Cerebellar nuclear complex (tissue), 1 donor: Measurements from ENCODE around the gene CLEC16A.
"Not testable (repeated sequence)": the region's sequence is repeated elsewhere in the genome, so short reads cannot be mapped to it uniquely, and the experiment has no call there.

Source experiments
- DNase-seq, 2 experiments: peaks; one replicate each; lab custom pipeline; 2025; lab: John Stamatoyannopoulos, UW

The CLEC16A gene

DNA sequence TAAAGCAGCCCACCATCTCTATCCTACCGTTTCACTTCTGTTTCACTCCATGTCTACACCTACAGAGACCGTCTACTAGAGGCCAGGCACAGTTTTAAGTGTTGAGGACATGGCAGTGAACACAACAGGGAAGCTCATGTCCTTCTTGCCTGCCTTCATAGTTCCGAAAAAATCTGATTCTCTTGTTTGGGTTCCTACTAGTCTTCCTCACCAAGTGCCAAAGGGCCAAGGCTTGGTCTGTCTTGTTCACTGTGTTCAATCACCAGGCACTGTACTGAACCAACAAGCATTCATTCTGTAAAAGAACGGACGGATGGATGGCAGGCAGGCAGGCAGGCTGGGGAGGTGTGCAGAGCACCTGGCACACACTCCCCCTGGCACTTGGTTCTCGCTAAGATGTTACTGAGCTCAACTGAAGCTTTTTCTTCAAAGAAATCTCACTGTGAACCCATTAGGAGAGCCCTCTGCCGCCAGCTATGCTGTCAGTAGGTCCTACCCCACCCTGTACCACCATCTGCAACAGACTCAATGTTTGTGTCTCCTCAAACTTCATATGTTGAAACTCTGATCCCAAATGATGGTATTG, 4.6 kb upstream of the CLEC16A start:
- no peak for DNase-seq

DNA sequence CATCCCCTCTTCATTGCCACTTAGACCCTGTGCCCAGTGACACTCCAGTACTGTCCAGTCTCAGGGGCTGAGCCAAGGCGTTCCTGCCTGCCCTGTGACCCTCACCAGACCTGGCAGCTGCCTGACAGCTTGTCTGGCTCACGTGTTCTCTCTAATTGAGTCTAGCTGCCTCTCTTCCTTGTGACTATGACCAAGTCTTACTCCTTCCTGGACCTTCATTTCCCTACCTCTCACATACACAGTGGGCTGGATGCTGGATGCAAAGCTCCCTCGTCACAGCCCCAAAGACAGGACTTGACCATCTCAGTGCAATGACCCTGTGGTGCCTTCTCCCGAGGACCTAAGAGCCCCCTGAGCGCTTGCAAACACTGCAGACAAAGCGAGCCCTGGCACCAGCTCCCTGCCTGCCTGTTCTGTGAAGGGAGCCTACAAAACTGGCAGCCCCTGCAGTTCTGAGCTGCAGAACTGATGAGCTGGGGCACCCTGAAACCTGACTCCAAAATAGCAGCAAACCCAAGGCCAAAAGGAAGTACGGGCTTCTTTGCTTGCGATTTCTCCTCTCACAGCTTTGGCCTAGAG, 3.8 kb upstream of the CLEC16A start:
- no peak for DNase-seq

DNA sequence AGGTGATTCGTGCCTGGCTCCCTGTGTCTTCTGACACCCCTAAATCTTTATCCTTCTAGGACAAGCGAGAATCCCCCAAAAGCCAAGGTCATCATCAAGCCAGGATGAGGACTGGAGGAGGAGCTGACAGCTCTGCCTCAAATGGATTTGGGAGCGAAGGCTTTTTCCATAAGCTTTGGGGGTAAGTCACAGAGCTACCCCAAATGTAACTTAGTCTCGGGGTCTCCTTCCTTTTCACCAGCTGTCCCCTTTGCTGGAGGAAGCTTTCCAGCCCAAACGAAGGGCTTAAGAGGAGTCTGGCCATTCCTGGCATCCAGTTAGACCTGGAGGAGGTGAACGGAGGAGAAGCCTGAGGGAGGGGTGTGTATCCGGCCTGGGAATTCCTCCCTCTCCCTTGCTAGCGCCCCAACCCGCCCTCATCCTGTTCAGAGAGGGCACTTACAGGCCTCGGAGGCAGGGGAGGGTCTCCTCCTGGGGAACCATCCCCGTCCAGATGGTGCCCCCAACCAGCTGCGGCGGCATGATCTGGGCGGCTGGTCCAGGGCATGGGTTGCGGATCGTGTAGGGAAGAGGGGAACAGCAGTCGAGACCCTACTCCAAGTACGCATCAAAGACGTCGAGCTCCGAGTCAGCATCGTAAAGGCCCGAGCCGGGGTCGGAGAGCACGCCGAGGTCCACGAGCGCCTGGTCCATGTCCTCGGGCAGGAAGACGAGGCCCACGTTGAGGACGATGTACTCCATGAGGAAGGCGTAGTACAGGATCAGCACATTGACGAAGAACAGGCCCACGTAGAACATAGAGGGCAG, 3.0 kb upstream of the CLEC16A start:
- no peak for DNase-seq

DNA sequence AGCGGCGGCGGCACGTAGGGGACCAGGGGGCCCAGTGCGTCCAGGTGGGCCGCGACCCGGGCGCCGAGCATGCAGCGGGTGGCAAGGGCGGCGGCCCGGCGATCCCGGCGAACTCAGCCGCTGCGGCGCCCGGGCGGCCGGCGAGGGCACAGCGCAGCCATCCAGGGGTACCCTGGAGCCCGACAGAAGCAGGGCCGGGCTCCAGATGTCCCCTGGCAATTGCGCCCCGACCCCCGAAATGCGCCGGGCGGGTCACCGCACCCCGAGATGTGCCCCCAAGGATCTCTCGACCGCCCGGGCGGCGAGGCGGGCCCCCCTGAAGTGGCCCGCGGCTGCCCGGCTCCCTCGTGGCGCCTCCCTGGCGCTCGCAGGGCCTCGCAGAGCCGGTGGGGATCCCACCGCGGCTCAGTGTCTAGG, 2.4 kb upstream of the CLEC16A start:
- not testable (repeated sequence) for DNase-seq

DNA sequence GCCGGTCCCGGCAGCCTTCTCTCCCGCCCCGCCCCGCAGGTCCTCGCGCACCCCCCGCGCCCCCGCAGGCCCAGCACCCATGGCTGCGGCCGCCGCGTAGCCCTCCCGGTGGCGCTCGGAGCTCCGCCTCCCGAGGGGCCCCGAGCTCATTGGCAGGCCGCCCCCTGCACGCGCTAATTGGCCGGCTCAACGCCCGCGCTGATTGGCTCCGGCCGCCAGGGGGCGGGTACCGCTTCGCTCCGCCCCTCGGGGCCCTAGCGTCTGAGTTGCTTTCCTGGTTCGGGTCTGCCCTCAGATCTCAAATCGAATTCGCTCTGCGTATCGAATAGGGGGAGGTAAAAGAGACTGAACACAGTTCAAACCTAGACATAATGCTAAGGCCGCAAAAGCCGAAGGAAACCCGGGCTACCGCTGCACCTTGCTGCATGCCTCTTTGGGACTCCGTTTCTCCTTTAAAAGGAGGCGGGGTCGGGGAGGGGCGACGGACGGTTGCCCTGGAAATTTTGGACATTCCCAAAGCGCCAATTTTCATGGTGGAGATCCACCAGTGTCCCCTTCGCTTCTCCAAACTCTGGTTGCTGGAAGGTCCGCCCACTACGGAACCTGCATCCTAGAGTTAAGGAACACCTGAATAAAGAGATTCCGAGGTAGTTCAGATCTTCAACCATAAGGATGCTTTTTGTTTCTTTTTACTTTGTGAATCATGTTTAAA, 1.9 kb upstream of the CLEC16A start, which contains the start of gene DEXI:
DEXI (minus strand) TSS at position 117 of the 712 bp plus-strand sequence. CDS start 463 bp downstream, outside the sequence.
- peak in 1 of 2 experiments; percentile 72 for DNase-seq

DNA sequence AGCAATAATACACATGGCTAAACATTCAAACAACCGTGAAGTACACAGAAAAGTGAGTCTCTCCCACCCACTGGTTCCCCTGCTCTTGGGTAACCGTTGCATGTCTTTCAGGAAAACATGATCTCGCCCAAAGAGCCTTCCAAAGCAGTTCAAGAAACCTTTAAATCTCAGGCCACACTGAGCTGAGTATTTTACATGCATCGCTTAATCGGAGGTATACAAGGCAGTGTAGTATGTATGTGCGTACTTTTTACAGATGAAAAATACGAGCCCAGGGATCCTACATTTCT, 1.4 kb upstream of the CLEC16A start:
- DNase-seq, result no peak

DNA sequence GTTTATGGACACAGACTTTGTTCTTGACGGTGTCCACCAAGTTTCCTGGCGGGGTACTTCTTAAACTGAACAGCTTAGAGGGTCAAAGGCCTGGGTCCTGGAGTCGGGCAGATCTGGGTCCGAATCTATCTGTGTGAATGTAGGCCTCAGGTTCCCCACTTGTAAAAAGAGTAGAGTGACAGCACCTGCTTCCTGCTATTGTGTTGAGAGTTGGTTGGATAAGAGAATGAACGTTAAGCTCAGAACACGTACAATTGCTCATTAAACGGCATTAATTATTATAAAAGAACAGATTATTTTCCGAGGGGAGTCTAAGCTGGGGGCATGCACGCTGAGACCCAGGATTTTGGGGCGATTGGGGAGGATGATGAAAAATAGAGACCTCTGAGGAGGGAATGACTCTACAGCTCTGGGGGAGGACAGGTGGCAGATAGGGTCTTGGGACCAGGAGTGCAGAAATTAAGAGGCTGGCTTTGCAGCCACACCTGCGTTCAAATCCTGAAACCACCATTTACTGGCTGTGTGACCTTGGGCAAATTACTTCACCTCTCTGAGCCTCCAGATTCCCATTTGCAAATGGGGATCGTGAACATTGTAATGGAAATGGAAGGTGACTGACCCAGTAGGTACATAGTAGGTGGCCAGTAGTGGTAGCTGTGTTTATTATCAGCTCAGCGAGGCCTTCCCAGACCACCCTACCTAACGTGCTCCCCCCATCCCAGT, 862 bp downstream of the CLEC16A start:
- DNase-seq, result no peak

DNA sequence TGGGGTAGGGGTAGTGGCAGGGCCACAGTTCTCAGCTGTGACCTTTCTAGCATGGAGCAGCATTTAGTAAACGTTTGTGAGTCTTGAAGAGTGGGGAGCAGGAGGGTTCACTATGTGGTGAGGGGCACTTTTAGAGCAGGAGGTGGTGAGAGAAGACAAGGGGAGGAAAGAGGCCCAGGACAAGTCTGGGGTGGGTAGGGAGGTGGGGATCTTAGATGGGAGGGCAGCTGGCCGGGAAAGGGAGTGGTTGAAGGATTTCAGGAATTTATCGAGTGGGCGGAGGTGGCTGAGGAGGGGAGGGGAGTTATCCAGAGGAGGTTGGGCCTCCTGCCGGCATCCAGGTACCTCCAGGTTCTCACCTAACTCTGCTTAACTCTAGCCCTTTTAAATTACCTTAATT, 1.9 kb downstream of the CLEC16A start:
- DNase-seq, result no peak

DNA sequence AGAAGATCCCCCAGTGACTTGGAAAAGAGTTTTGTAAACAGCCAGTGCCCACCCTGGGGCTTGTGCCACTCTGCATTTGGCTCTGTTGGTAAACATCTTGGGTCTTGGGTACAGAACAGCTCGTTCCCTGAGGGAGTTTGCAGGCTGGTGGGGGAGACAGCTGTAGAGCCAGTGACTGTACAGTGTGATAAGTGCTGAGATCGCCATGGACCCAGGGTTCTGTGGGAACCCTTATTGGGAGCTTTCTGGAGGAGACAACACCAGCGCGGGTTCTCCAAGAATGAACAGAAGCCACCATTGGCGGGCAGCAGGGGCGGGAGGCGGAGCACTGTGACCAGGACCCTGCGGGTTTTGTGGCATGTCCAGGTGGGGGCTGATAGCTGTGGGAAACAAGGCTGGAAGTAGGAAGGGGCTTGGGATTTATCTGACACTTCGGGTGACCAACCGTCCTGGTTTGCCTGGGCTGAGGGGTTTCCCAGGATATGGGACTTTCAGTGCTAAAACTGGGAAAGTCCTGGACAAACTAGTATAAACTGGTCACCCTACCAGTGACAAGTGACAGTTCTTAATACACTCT, 2.9 kb downstream of the CLEC16A start:
- no peak for DNase-seq

DNA sequence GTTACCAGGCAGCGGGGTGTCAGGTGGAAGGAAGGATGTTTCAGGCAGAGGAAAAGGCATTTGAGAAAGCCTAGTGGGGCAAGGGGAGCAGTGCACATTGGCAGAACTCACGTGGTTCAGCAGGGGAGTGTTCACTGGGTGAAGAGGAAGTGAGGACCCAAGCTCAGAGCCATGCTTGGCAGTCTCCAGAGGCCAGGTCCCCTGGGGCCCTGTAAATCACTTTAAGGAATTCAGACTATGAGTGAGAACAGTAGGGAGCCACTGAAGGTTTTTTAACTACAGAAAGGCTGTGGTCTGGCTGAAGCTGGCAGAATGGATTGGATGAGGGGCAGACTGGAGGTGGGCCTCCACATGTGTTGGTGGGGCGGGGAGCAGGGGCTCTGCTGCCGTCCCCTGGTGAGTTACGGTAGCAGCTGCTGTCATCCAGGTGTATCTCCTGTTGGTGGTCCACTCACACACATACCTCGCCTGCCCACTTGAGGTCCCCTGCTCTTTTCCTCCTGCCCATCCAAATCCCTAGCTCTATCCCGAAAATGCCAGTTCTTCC, 5.1 kb downstream of the CLEC16A start:
- DNase-seq, result no peak

DNA sequence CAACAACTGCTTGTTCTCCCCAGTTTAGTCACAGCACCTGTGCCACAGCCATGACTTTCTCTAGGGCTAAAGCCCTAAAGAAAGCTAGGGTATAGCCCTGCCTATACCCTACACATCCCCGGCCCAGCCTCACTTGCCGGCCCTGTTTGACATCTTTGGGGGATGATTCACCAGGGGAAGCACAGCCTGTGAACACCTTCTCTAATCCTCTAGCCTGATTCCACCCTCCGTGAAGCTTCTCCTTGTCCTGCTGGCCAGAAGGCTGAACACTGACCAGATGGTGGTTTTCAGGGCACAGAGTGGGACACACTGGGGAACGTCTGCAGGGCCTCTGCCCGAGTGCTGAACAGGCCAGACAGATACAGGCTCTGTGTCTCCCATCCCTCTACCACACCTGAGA, 6.0 kb downstream of the CLEC16A start:
- peak; percentile 66 to 80 for DNase-seq

DNA sequence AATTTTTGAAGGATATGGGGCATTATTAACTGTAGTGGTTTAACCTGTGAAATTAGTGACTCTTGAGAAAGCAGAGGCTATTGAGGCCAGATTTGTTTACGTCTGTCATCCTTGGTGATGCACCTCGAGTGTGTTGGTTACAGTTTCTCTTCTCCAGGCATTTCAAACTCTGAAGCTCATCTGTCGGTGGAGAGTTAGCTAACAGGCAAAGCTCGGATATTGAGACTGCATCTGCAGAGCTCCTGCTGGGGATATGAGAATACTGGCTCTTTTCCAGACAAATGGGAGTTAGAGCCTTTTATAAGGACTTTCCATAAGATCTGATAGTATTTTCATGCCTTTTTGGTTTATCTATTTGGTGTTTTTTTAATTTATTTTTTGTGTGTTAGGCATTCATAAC, 6.7 kb downstream of the CLEC16A start:
- no peak for DNase-seq

DNA sequence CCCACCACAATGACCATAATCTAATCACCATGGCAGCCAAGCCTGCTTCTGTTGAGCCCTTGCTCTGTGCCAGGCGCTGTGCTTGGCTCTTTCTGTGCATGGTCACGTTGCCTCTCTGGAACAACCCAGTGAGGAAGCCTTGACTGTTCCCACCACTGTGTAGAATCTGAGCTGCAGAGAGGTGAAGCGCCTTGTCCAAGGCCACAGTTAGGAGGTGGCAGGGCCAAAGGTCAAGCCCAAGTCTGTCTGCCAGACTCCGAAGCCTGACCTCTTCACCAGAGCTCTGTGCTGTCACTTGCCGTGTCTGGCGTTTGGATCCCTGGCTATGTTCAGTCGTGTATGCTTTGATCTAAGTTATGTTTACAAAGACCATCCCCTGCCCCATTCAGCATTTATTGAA, 10.5 kb downstream of the CLEC16A start:
- DNase-seq, result no peak

DNA sequence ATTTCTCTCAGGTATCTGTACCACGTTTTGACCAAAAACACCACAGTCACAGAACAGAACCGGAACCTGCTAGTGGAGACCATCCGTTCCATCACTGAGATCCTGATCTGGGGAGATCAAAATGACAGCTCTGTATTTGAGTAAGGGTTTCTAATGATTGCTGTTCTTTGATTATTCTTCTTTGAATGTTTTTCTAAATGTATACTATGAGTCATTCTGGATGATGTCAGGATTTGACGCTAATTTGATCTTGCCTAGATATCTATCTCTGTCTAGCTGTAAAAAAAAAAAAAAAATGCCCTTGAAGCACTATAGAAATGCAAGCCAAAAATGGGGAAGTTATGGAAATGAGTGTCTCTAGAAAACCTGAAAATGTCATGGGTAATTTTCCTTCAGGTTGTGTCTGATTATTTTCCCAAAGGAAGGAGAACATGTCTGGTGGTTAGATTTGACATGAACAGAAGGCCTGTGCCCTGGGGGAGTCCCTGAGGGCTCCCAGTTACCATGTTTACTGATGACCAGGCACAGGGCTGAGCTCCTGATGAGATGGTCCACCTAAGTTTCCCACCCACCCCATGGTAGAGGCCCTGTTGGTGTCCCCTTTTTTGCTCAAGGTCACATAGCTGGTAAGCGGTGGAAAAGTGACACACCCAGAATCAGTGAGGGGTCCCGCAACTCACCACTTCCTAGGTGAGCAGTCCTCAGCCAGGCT, 13.6 kb downstream of the CLEC16A start:
- no peak for DNase-seq

DNA sequence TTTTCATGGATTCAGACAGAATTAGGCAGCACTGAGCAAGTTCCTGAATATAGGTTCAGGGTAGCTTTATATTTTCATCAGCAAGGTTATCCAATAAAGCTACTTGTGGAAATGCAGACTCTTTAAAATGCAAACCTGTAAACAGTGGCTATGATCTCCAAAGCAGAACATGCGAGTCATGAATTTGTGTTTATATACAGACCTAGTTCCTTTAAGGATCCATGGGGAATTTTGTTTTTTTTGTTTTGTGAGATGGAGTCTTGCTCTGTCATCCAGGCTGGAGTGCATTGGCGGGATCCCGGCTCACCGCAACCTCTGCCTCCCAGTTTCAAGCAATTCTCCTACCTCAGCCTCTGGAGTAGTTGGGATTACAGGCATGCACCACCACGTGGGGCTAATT, 14.8 kb downstream of the CLEC16A start:
- DNase-seq, result no peak

DNA sequence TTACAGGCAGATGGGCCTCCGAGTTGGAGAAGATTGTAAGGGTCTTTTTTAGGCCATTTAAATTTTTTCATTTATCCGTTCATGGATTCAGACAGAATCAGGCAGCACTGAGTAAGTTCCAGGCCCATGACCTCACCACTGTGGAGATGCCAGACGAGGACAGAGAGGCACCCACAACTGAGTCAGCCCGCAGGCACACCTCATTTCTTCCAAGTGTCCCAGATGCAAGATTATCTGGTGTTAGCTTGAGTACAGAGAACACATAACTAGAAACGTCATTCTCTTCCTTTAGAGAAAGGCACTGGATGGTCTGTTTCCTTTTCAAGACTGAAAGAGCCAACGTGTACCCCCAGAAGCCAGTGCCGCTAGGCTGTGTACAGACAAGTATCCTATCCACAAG, 16.9 kb downstream of the CLEC16A start:
- DNase-seq, result no peak

DNA sequence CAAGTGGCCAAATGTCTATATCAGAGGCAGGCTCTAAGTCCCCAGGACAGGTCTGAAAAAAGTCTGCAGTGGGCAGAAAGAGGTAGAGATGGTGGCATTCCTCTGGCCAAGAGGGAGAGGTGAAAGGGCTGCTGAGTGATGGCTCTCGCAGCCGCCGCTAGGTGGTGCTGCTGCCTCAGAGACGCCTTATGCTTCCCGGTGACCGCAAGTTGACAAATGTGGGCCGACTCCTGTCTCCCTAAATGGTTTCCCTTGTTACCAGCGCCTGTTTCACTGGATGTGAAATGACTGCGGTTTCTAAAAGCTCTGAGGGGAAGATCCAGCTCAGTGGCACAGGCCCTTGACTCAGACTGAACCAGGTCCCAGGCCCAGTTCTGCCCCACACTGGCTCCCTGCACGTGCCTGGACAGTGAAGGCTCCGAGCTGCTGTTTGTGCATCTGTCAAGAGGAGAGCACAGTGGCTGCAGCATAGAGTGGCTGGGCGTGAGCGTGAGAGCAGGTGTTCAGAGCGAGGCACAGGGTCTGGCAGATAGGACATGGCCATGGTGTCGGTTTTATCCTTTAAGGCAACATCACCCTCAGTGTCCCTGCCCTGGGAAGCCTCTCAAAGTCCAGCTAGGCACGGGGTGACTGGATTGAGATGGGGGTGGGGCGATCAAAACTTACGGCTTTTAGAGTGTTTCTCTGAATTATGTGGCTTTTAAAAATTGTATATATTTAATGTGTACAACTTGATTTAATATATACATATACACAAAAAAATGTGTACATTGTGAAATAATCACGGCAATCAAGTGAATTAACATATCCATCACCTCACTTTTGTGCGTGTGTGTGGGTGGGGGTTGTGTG, 19.9 kb downstream of the CLEC16A start:
- peak; percentile 38 to 66 for DNase-seq

DNA sequence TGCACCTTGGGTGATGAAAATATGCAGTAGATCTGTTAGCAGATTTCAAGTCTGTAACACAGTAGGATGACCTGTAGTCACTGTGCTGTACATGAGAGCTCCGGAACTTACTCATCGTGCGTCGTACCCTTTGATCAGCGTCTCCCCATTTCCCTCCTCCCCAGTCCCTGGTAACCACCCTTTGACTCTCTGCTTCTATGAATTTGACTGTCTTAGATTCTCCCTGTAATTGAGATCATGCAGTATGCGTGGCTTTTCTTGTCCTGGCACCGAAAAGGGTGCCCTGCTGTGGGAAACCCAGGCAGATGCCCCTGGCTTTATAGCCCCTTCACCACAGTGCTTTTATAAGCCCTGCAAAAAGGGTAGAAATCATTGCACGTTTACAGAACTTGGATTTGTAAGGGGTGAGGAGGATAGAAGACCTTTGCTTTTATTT, 20.5 kb downstream of the CLEC16A start:
- DNase-seq, result no peak

DNA sequence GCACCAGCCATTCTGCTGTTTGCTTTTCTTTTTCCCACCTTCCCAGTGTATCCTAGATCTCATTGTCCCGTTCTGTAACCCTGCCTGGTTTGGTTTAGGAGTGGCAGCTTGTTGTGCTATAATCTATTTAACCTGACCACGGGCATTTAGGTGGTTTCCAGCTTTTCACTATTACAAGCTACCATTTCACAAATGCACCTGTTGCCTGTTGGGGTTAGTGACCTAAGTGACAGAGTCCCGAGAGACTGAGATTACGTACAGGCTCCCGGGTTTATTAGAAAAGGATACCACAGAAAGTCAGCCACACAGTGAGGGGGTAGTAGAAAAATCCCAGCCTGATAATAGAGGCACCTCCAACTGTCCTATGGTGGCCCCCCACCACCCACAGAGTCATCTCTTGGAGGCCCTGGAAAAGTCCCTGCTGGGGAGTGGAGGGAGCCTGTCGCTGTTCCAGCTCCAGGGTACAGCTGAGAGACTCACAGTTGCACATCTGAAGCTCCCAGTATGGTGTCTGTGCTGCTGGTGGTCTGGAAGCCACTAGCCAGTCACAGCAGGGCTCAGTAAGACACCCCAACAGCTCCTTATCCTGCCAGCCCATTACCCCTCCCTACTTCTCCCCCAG, 21.2 kb downstream of the CLEC16A start:
- DNase-seq, result no peak
